CD4-positive, alpha-beta T cell (primary cell): ENCODE results near the gene DLK1. TPM values are rescaled to one million over a fixed set of nuclear protein-coding genes. Genes with fewer than 3 reads are reported as not detected.

Experiments
- ATAC-seq: fragments of 200-7000 bp; cut with Tn5 transposase; one replicate; pipeline ENCODE4 v1.10.0; 2022; ENCODE audit warnings: mild to moderate bottlenecking; ENCODE audit not compliant: poor library complexity
- CTCF ChIA-PET: fragments of 350-600 bp; sonication (Branson Sonifier 250); formaldehyde crosslinking; loops from one replicate; lab custom pipeline; 2021; ENCODE audit warnings: antibody characterized with exemption, inconsistent platforms; lab: Charles Lee
- POLR2A ChIA-PET: fragments of 350-600 bp; sonication (Branson Sonifier 250); formaldehyde crosslinking; loops from one replicate; lab custom pipeline; 2021; ENCODE audit warnings: antibody characterized with exemption, inconsistent platforms; lab: Charles Lee
- DNase-seq, 14 experiments: peaks; one replicate each; pipeline ENCODE4 v3.0.0-alpha.2; 2013 to 2020; ENCODE audit warnings: mixed read lengths in 2 of 14
- H3K27ac ChIP-seq, 2 donors: one replicate each; pipeline versions ENCODE4 v1.5.1 to v1.7.0; 2013; ENCODE audit warnings: low read length in 2 of 2, low read depth in 1 of 2, mild to moderate bottlenecking in 1 of 2
- H3K27me3 ChIP-seq, 2 experiments: 1 replicate in 1 of 2; 2 replicates in 1 of 2; pipeline versions ENCODE4 v1.6.1 to v1.7.0; 2013; ENCODE audit warnings: low read length in 2 of 2, control low read depth in 1 of 2, mild to moderate bottlenecking in 1 of 2, moderate library complexity in 1 of 2; ENCODE audit not compliant: insufficient read depth in 2 of 2, control insufficient read depth in 1 of 2
- H3K36me3 ChIP-seq: one replicate; pipeline ENCODE4 v1.6.1; 2013; ENCODE audit warnings: low read length, control low read depth; ENCODE audit not compliant: insufficient read depth
- H3K4me1 ChIP-seq: one replicate; pipeline ENCODE4 v1.6.1; 2013; ENCODE audit warnings: low read length, control low read depth; ENCODE audit not compliant: insufficient read depth
- H3K4me3 ChIP-seq: one replicate; pipeline ENCODE4 v1.5.1; 2013; ENCODE audit warnings: mild to moderate bottlenecking, low read length, moderate library complexity
- H3K9me3 ChIP-seq, 2 experiments: 1 replicate in 1 of 2; 2 replicates in 1 of 2; pipeline versions ENCODE4 v1.6.1 to v1.7.0; 2013; ENCODE audit warnings: low read length in 2 of 2, mild to moderate bottlenecking in 2 of 2, control low read depth in 1 of 2, moderate library complexity in 1 of 2; ENCODE audit not compliant: control insufficient read depth in 1 of 2, insufficient read depth in 1 of 2
- H3K27ac Mint-ChIP-seq: one replicate; pipeline ENCODE4 v1.8.0; 2020; ENCODE audit warnings: mixed read lengths
- H3K27me3 Mint-ChIP-seq: one replicate; pipeline ENCODE4 v1.8.0; 2021; ENCODE audit warnings: mixed read lengths
- H3K36me3 Mint-ChIP-seq: one replicate; pipeline ENCODE4 v1.8.0; 2021; ENCODE audit warnings: low read depth, mixed read lengths
- H3K4me1 Mint-ChIP-seq: one replicate; pipeline ENCODE4 v1.8.0; 2021; ENCODE audit warnings: low read depth, mixed read lengths
- H3K4me3 Mint-ChIP-seq: one replicate; pipeline ENCODE4 v1.8.0; 2020; ENCODE audit warnings: mild to moderate bottlenecking, mixed read lengths
- H3K9me3 Mint-ChIP-seq: one replicate; pipeline ENCODE4 v1.8.0; 2020; ENCODE audit warnings: mixed read lengths
- intact Hi-C, 2 experiments: fragments of 100-400 bp; cut with DNase I in 1 of 2; cut with micrococcal nuclease in 1 of 2; formaldehyde crosslinking; loops; one replicate each; pipeline versions ENCODE4 v1.15.1 to v1.9.0; 2023 to 2025; cut with DNase I, micrococcal nuclease
- total RNA-seq, 174 experiments: library from RNA in 2 of 174; stranded (reverse) in 2 of 174; gene quantifications; one replicate each; pipeline ENCODE4 v1.2.3 and lab custom pipeline; 2021 to 2026
- TF ChIP-seq, protein P1 (sequence below): fragments of 200-600 bp; IDR thresholded peaks from one replicate; pipeline ENCODE4 v1.8.0; 2022; ENCODE audit warnings: antibody characterized with exemption, mild to moderate bottlenecking

DLK1 gene
- total RNA-seq, 2 experiments from 2014 or later: not detected

DNA sequence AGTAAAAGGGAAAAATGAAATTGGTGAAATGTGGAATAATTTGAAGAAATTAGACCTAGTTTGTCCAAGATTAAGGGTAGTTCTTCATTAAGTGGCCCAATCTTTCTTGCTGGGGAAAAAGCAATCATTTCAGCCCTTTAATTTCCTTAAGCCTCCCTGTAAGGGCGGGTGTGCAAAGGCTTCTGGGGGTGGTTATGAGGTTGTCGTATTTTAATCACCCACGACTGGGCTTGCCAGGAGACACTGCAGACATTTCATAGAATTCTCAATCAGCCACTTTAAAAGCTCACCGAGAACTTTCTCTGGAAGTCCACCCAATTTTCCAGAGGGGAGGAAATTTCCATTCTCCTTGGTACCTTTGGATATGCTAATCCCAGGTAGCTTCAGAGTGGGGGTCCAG lies 43.4 kb downstream of the DLK1 start:
- no peaks in the 10 kb centered on the region for H3K4me1 Mint-ChIP-seq
- TF ChIP-seq, protein P1, sequence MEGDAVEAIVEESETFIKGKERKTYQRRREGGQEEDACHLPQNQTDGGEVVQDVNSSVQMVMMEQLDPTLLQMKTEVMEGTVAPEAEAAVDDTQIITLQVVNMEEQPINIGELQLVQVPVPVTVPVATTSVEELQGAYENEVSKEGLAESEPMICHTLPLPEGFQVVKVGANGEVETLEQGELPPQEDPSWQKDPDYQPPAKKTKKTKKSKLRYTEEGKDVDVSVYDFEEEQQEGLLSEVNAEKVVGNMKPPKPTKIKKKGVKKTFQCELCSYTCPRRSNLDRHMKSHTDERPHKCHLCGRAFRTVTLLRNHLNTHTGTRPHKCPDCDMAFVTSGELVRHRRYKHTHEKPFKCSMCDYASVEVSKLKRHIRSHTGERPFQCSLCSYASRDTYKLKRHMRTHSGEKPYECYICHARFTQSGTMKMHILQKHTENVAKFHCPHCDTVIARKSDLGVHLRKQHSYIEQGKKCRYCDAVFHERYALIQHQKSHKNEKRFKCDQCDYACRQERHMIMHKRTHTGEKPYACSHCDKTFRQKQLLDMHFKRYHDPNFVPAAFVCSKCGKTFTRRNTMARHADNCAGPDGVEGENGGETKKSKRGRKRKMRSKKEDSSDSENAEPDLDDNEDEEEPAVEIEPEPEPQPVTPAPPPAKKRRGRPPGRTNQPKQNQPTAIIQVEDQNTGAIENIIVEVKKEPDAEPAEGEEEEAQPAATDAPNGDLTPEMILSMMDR: no peak
- no peak overlapping the region for H3K4me3 ChIP-seq
- DNase-seq (no peak), ATAC-seq (no peak)
- peaks cover 0 to 19% of the 10 kb centered on the region in 2 experiments for H3K9me3 ChIP-seq
- ChIA-PET CTCF (no interaction called here), POLR2A (no interaction called here)
- H3K4me3 Mint-ChIP-seq: no peak overlapping the region
- intact Hi-C loops: no loop called here
- peaks cover 0 to 3% of the 10 kb centered on the region in 2 experiments for H3K27me3 ChIP-seq
- no peaks in the 10 kb centered on the region for H3K4me1 ChIP-seq
- no peaks in the 10 kb centered on the region for H3K36me3 ChIP-seq
- H3K27ac ChIP-seq: no peak overlapping the region
- H3K27ac Mint-ChIP-seq: no peak overlapping the region
- no peaks in the 10 kb centered on the region for H3K9me3 Mint-ChIP-seq
- H3K36me3 Mint-ChIP-seq: no peaks in the 10 kb centered on the region
- peaks cover 4% of the 10 kb centered on the region for H3K27me3 Mint-ChIP-seq

DNA sequence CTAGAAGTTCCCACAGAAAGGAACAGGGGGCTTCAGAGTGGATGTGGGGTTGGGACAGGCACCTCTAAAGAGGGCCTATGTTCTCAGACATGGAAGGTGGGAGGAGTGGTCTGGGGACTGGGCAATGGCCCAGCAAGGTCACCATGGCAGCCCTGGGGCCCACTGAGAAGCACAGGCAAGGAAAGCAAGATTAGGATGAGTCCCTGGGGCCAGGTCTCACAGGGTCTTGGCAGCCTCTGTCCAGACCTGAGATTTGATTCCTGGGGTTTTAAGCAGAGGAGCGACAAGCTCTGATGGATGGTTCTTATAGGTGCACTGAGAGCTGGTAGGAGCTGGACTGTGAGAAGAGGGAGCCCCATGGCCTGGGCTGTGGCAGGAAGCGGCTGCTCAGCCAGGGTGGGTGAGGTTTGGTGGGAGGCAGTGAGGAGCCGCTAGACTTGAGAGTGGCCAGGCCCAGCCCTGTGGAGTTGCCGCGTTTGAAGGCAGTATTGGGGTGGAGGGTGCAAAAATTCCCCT lies 44.0 kb downstream of the DLK1 start:
- Mint-ChIP-seq H3K27ac (no peak overlapping the region), H3K36me3 (no peaks in the 10 kb centered on the region), H3K9me3 (no peaks in the 10 kb centered on the region), H3K4me1 (no peaks in the 10 kb centered on the region), H3K27me3 (peaks cover 4% of the 10 kb centered on the region), H3K4me3 (no peak overlapping the region)
- intact Hi-C loops: no loop called here
- Histone ChIP-seq H3K27ac (no peak overlapping the region), H3K9me3 (peaks cover 0 to 19% of the 10 kb centered on the region in 2 experiments), H3K4me1 (no peaks in the 10 kb centered on the region), H3K27me3 (peaks cover 0 to 3% of the 10 kb centered on the region in 2 experiments), H3K4me3 (no peak overlapping the region), H3K36me3 (no peaks in the 10 kb centered on the region)
- peak in 1 of 14 experiments; percentile 12 for DNase-seq
- ChIA-PET CTCF (no interaction called here), POLR2A (no interaction called here)
- TF ChIP-seq, protein P1: no peak
- no peak for ATAC-seq

DNA sequence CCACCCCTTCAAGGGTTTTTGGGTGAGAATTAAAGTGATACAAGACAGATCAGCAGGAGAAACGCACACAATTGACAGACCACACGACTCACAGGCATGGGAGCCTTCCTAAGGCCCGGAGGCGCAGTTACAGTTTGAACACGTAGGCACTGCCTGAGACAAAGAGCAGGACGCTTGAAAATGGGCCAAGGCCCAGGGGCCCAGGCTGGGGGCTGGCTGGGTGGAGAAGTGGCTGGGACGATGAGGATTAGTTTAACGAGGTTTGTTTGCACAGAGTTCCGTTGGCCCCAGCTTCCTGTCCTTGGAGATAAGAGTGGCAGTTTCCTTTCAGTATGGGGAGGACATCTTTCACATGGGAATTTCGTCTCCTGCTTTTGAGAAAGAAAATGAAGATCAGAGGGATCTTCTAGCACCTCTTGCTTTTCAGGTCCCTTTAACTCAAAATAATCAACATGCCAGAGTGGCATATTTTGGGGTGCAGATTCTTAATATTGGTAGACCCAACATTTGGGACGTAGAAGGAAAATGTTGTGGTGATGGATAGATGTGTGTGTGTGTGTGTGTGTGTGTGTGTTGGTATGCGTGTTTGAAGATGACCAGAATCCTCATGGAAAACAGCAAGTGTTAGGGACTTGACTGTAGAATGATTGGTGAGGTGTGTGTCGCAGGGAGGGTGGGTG lies 44.6 kb downstream of the DLK1 start:
- ATAC-seq: no peak
- Histone ChIP-seq H3K4me3 (no peak overlapping the region), H3K9me3 (peaks cover 0 to 15% of the 10 kb centered on the region in 2 experiments), H3K36me3 (no peaks in the 10 kb centered on the region), H3K4me1 (no peaks in the 10 kb centered on the region), H3K27me3 (peaks cover 0 to 3% of the 10 kb centered on the region in 2 experiments), H3K27ac (no peak overlapping the region)
- no peaks in the 10 kb centered on the region for H3K36me3 Mint-ChIP-seq
- H3K27me3 Mint-ChIP-seq: peaks cover 4% of the 10 kb centered on the region
- H3K4me1 Mint-ChIP-seq: no peaks in the 10 kb centered on the region
- H3K4me3 Mint-ChIP-seq: no peak overlapping the region
- peak in 1 of 14 experiments; percentile 12 for DNase-seq
- H3K27ac Mint-ChIP-seq: no peak overlapping the region
- TF ChIP-seq, protein P1: no peak
- ChIA-PET CTCF (no interaction called here), POLR2A (no interaction called here)
- intact Hi-C loops: no loop called here
- no peaks in the 10 kb centered on the region for H3K9me3 Mint-ChIP-seq
